C1 segment of cervical spinal cord (tissue), 14 donors: ENCODE results near the gene SLC35A3.
A peak's percentile ranks its signal among the peaks of the same experiment; 100 is the strongest.
"Not testable (repeated sequence)": the region's sequence is repeated elsewhere in the genome, so short reads cannot be mapped to it uniquely, and the experiment has no call there.

Experiments used
- DNase-seq, 14 donors: peaks; one replicate each; lab custom pipeline; 2025; lab: John Stamatoyannopoulos, UW

SLC35A3 gene

GRCh38 chr1:99969729-99970621 is at the start of gene SLC35A3:
Gene SLC35A3, plus strand, starts transcription at chr1:99969996. Its CDS starts 23,559 bp downstream, at chr1:99993555.
- peak in 13 of 14 donors; percentile 38 to 83 (median 72) for DNase-seq

DNA sequence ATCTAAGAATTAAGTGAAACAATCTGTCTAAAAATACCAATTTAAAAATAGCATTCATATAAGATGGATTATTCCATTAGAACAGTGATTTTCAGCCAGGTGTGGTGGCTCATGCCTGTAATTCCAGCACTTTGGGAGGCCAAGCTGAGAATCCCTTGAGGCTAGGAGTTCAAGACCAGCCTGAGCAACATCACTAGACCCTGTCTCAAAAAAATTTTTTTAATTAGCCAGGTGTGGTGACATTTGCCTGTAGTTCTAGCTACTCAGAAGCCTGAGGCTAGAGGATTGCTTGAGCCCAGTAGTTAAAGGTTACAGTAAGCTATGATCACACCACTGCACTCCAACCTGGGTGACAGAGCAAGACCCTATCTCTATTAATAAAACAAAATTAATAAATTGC is 35.0 kb upstream of the SLC35A3 start:
- no peak for DNase-seq

DNA sequence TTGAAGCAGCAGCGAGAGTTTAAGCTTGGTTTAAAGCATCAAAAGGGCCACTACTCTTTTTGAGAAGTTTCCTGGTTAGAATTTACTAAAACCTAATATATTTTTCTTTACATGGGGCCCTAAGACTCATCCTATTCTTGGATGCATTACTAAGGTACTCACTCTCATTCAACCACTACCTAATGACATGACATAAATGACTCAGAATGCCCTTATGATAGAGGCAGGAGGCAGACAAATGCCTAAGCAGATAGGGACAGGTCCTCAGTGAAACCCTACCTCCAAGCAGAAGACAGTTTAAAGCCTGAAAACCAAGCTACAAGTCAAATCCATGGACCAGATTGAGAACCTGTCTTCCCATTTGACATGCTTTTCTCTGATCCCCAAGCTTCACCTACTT is 34.3 kb upstream of the SLC35A3 start:
- no peak for DNase-seq

- no peak for DNase-seq
These were observed 33.7 kb upstream of the SLC35A3 start for GRCh38 chr1:99936071-99936470.

- DNase-seq = no peak
These were observed 27.1 kb upstream of the SLC35A3 start for GRCh38 chr1:99942723-99943122.

GRCh38 chr1:99943223-99943794 is 26.5 kb upstream of the SLC35A3 start:
- DNase-seq = no peak

- DNase-seq = no peak
These were observed 25.6 kb upstream of the SLC35A3 start for GRCh38 chr1:99944192-99944591.

GRCh38 chr1:99945174-99945573 is 24.6 kb upstream of the SLC35A3 start:
- DNase-seq = no peak

- DNase-seq = no peak
These were observed 19.3 kb upstream of the SLC35A3 start for GRCh38 chr1:99950486-99950885.

GRCh38 chr1:99952522-99952921 is 17.3 kb upstream of the SLC35A3 start:
- no peak for DNase-seq

DNA sequence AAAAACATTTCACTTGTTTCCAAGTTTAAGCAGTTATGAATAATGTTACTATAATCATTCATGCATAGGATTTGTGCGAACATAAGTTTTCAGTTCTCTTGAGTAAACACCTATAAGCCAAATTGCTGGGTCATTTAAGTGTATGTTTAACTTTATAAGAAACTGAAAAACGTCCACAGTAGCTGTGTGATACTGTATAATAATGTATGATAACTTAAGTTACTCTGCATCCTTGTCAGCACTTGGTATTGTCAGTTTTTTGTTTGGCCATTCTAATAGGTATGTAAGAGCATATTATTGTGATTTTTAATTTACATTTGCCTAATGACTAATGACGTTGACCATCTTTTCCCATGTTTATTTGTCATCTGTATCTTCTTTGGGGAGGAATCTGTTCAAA is 14.4 kb upstream of the SLC35A3 start:
- no peak for DNase-seq

GRCh38 chr1:99956755-99957154 is 13.0 kb upstream of the SLC35A3 start:
- DNase-seq = no peak

DNA sequence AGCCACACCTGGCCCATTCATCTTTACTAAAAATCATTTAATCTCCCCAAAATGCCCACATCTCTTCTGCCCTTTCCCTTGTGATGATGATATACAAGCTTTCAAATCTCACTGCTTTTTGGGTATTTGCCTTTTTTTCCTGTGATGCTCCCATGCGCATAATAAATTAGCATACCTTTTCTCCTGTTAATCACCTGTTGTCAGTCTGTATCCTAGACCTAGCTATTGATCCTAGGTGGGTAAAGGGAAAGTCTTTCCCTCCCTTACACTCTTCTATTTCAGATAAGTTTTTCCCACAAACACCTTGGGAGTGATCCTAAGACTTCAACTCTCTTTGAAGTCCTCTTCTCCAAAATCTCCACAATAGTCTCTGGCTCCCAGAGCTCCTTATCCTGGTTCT is 12.0 kb upstream of the SLC35A3 start:
- no peak for DNase-seq

- DNase-seq = not testable (repeated sequence)
These were observed 10.5 kb upstream of the SLC35A3 start for GRCh38 chr1:99959189-99959705.

DNA sequence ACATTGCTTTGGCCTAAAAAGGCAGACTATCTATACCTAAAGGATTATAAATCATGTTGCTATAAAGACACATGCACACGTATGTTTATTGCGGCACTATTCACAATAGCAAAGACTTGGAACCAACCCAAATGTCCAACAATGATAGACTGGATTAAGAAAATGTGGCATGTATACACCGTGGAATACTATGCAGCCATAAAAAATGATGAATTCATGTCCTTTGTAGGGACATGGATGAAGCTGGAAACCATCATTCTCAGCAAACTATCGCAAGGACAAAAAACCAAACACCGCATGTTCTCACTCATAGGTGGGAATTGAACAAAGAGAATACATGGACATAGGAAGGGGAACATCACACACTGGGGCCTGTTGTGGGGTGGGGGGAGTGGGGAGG is 9.5 kb upstream of the SLC35A3 start:
- not testable (repeated sequence) for DNase-seq

GRCh38 chr1:99963041-99963795 is 6.6 kb upstream of the SLC35A3 start:
- no peak for DNase-seq

DNA sequence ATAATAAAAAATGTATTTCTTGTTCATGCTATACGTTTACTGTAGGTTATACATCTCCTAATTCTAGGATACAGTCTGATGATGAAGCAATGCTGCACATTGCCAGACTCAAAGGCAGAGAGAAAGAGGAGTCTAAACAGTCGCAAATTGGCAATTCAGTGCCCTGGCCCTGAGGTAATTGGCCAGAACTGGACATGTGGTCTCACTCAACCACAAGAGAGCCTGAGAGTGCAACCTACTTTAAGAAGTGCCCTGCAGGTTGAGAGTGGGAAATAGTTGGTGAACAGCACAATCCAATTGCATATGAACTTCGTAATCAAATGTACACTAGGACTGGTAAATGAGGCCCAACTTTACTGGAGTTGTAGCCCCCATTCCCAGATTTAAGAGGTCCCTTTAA is 5.0 kb upstream of the SLC35A3 start:
- no peak for DNase-seq

GRCh38 chr1:99965646-99966375 is 4.0 kb upstream of the SLC35A3 start:
- no peak for DNase-seq

DNA sequence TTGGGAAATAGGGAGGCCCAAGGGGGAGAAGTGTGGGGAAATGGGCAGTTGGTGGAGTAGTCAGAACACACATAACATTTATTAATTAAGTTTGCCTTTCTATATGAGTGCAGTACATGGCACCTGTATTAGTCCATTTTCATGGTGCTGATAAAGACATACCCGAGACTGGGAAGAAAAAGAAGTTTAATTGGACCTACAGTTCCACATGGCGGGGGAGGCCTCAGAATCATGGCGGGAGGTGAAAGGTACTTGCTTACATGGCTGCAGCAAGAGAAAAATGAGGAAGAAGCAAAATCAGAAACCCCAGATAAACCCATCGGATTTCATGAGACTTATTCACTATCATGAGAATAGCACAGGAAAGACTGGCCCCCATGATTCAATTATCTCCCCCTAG is 1.6 kb upstream of the SLC35A3 start:
- no peak for DNase-seq

- peak in 2 of 14 donors; percentile 18 to 70 for DNase-seq
These were observed 502 bp upstream of the SLC35A3 start for GRCh38 chr1:99969260-99969728.

DNA sequence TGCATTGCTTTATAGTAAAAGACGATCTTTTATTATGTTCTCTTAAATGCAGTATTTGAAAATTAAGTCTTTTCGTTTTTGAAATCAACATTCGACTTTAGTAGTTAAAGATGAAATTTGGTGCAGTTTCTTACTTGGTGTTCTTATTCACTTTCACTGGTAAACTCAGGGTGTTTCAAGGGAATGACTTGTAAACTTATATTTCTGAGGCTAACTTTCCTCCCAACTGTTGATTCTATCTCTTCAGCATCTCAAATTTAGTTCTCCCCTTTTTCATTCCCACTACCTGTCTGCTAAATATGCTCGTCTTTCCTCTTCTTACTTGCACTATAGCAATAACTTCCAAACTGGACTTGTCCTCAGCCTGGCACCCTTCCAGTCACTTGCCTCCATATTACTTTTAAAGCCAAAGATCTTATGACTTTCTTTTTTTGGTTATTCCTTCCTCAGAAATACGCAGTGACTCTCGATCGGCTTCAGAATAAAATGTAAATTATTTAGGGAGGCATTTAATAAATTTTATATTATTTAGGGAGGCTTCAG is 988 bp downstream of the SLC35A3 start:
- no peak for DNase-seq
